A549 (cell line): ENCODE results near the gene NPFFR2. TPM values are rescaled to one million over a fixed set of nuclear protein-coding genes. Genes with fewer than 3 reads are reported as not detected.

Experiments used
- polyA plus RNA-seq, 4 experiments: library from polyadenylated mRNA; depleted of rRNA in 3 of 4; stranded (reverse); fragments of >200 nt; fragmentation: RNase III in 1 of 4; extraction: RNeasy Plus Mini Kit Qiagen cat#74134 plus additional on column Dnase treatment in 1 of 4; gene quantifications; 2 replicates in 3 of 4; 3 replicates in 1 of 4; pipeline ENCODE4 v1.2.3, GENCODE V29; 2011 to 2017

The NPFFR2 gene
- polyA plus RNA-seq, 2 of the 4 experiments (the other 2 are of a cell fraction) = not detected

Other genes starting within 250 kb of the NPFFR2 start
- gene GC, start 247.9 kb upstream of the NPFFR2 start, polyA plus RNA-seq (2011; rRNA removed) = not detected in 2 replicates
- not detected in 3 replicates for gene GC, start 247.9 kb upstream of the NPFFR2 start, polyA plus RNA-seq (2017; fragmentation: RNase III; extraction: RNeasy Plus Mini Kit Qiagen cat#74134 plus additional on column Dnase treatment)